Uterus (tissue), 2 donors: Measurements from ENCODE around the gene RNF169.

ENCODE experiments used
- CTCF ChIP-seq, 4 experiments: fragments of 200-600 bp in 2 of 4; fragments of 450-650 bp in 2 of 4; sonication (generic) in 2 of 4; IDR thresholded peaks; one replicate each; pipeline ENCODE4 v1.5.1; 2016 to 2019; ENCODE audit warnings: antibody characterized with exemption in 4 of 4, mild to moderate bottlenecking in 2 of 4, moderate library complexity in 1 of 4
- POLR2A ChIP-seq, 2 donors: fragments of 450-650 bp; IDR thresholded peaks; one replicate each; pipeline ENCODE4 v1.6.1; 2016; ENCODE audit warnings: antibody characterized with exemption in 2 of 2, mild to moderate bottlenecking in 1 of 2, moderate library complexity in 1 of 2

GRCh38 chr11:74777877-74778276, 29.2 kb downstream of the RNF169 start:
- TF ChIP-seq CTCF (IDR thresholded peaks at IDR 0.05) (no peak), POLR2A (IDR thresholded peaks at IDR 0.05) (no peak)
